ENCODE measurements around the gene MC1R.

MC1R gene

GRCh38 chr16:89906140-89907025 is 12.3 kb upstream of the MC1R start:
- Histone ChIP-seq H3K4me1 (ENCODE audit: control insufficient read depth in 5 of 5, insufficient read depth in 5 of 5, low read length in 5 of 5) (peaks cover 0 to 11% (median 9%) of the 10 kb centered on the region in 5 donors), H3K36me3 (ENCODE audit: control insufficient read depth in 5 of 5, insufficient read depth in 5 of 5, low read length in 5 of 5) (peaks cover 0 to 84% (median 72%) of the 10 kb centered on the region in 5 donors), H3K27ac (ENCODE audit: low read depth, low read length) (no peak overlapping the region)

GRCh38 chr16:89907055-89907814 is 11.4 kb upstream of the MC1R start:
- no peak overlapping the region for H3K27ac ChIP-seq (ENCODE audit: low read depth, low read length)
- H3K4me3 ChIP-seq (ENCODE audit: low read depth in 1 of 5, low read length in 5 of 5) = no peak overlapping the region
- peaks cover 0 to 11% (median 9%) of the 10 kb centered on the region in 5 donors for H3K4me1 ChIP-seq (ENCODE audit: control insufficient read depth in 5 of 5, insufficient read depth in 5 of 5, low read length in 5 of 5)
- H3K9me3 ChIP-seq (ENCODE audit: control insufficient read depth in 5 of 5, low read length in 5 of 5) = no peaks in the 10 kb centered on the region
- H3K27me3 ChIP-seq (ENCODE audit: control insufficient read depth in 5 of 5, insufficient read depth in 4 of 5, low read length in 5 of 5) = no peaks in the 10 kb centered on the region
- H3K36me3 ChIP-seq (ENCODE audit: control insufficient read depth in 5 of 5, insufficient read depth in 5 of 5, low read length in 5 of 5) = peaks cover 0 to 90% (median 73%) of the 10 kb centered on the region in 5 donors
- H3K9ac ChIP-seq (ENCODE audit: low read length in 5 of 5) = no peak overlapping the region

More at GRCh38 chr16:89906140-89907025, 12.3 kb upstream of the MC1R start:
- H3K4me3 ChIP-seq (ENCODE audit: low read depth in 1 of 5, low read length in 5 of 5) = no peak overlapping the region
- no peaks in the 10 kb centered on the region for H3K27me3 ChIP-seq (ENCODE audit: control insufficient read depth in 5 of 5, insufficient read depth in 4 of 5, low read length in 5 of 5)
- no peaks in the 10 kb centered on the region for H3K9me3 ChIP-seq (ENCODE audit: control insufficient read depth in 5 of 5, low read length in 5 of 5)
- H3K9ac ChIP-seq (ENCODE audit: low read length in 5 of 5) = no peak overlapping the region

GRCh38 chr16:89908236-89908635 is 10.4 kb upstream of the MC1R start:
- peaks cover 0 to 11% (median 9%) of the 10 kb centered on the region in 5 donors for H3K4me1 ChIP-seq (ENCODE audit: control insufficient read depth in 5 of 5, insufficient read depth in 5 of 5, low read length in 5 of 5)
- H3K27ac ChIP-seq (ENCODE audit: low read depth, low read length) = no peak overlapping the region
- H3K27me3 ChIP-seq (ENCODE audit: control insufficient read depth in 5 of 5, insufficient read depth in 4 of 5, low read length in 5 of 5) = no peaks in the 10 kb centered on the region
- H3K9me3 ChIP-seq (ENCODE audit: control insufficient read depth in 5 of 5, low read length in 5 of 5) = no peaks in the 10 kb centered on the region
- no peak overlapping the region for H3K9ac ChIP-seq (ENCODE audit: low read length in 5 of 5)
- H3K4me3 ChIP-seq (ENCODE audit: low read depth in 1 of 5, low read length in 5 of 5) = no peak overlapping the region
- H3K36me3 ChIP-seq (ENCODE audit: control insufficient read depth in 5 of 5, insufficient read depth in 5 of 5, low read length in 5 of 5) = peaks cover 0 to 91% (median 70%) of the 10 kb centered on the region in 5 donors

GRCh38 chr16:89909777-89910716 is 8.6 kb upstream of the MC1R start:
- no peak overlapping the region for H3K27ac ChIP-seq (ENCODE audit: low read depth, low read length)
- H3K27me3 ChIP-seq (ENCODE audit: control insufficient read depth in 5 of 5, insufficient read depth in 4 of 5, low read length in 5 of 5) = no peaks in the 10 kb centered on the region
- no peak overlapping the region for H3K4me3 ChIP-seq (ENCODE audit: low read depth in 1 of 5, low read length in 5 of 5)
- peaks cover 0 to 11% (median 9%) of the 10 kb centered on the region in 5 donors for H3K4me1 ChIP-seq (ENCODE audit: control insufficient read depth in 5 of 5, insufficient read depth in 5 of 5, low read length in 5 of 5)
- peaks cover 0 to 77% (median 55%) of the 10 kb centered on the region in 5 donors for H3K36me3 ChIP-seq (ENCODE audit: control insufficient read depth in 5 of 5, insufficient read depth in 5 of 5, low read length in 5 of 5)
- peak overlapping the region in 1 of 5 donors; percentile 23 for H3K9ac ChIP-seq (ENCODE audit: low read length in 5 of 5)
- no peaks in the 10 kb centered on the region for H3K9me3 ChIP-seq (ENCODE audit: control insufficient read depth in 5 of 5, low read length in 5 of 5)

- Histone ChIP-seq H3K4me3 (ENCODE audit: low read depth in 1 of 5, low read length in 5 of 5) (no peak overlapping the region), H3K27me3 (ENCODE audit: control insufficient read depth in 5 of 5, insufficient read depth in 4 of 5, low read length in 5 of 5) (no peaks in the 10 kb centered on the region), H3K27ac (ENCODE audit: low read depth, low read length) (no peak overlapping the region), H3K36me3 (ENCODE audit: control insufficient read depth in 5 of 5, insufficient read depth in 5 of 5, low read length in 5 of 5) (peaks cover 0 to 69% (median 48%) of the 10 kb centered on the region in 5 donors), H3K9ac (ENCODE audit: low read length in 5 of 5) (no peak overlapping the region), H3K9me3 (ENCODE audit: control insufficient read depth in 5 of 5, low read length in 5 of 5) (no peaks in the 10 kb centered on the region), H3K4me1 (ENCODE audit: control insufficient read depth in 5 of 5, insufficient read depth in 5 of 5, low read length in 5 of 5) (peaks cover 0 to 11% (median 9%) of the 10 kb centered on the region in 5 donors)
Observed at GRCh38 chr16:89910717-89911354, 7.8 kb upstream of the MC1R start.

- Histone ChIP-seq H3K4me3 (ENCODE audit: low read depth in 1 of 5, low read length in 5 of 5) (no peak overlapping the region), H3K4me1 (ENCODE audit: control insufficient read depth in 5 of 5, insufficient read depth in 5 of 5, low read length in 5 of 5) (peaks cover 0 to 11% (median 9%) of the 10 kb centered on the region in 5 donors), H3K27ac (ENCODE audit: low read depth, low read length) (no peak overlapping the region), H3K27me3 (ENCODE audit: control insufficient read depth in 5 of 5, insufficient read depth in 4 of 5, low read length in 5 of 5) (no peaks in the 10 kb centered on the region), H3K9ac (ENCODE audit: low read length in 5 of 5) (no peak overlapping the region), H3K36me3 (ENCODE audit: control insufficient read depth in 5 of 5, insufficient read depth in 5 of 5, low read length in 5 of 5) (peaks cover 0 to 64% (median 42%) of the 10 kb centered on the region in 5 donors), H3K9me3 (ENCODE audit: control insufficient read depth in 5 of 5, low read length in 5 of 5) (no peaks in the 10 kb centered on the region)
Observed at GRCh38 chr16:89911375-89911774, 7.3 kb upstream of the MC1R start.

- Histone ChIP-seq H3K4me3 (ENCODE audit: low read depth in 1 of 5, low read length in 5 of 5) (no peak overlapping the region), H3K4me1 (ENCODE audit: control insufficient read depth in 5 of 5, insufficient read depth in 5 of 5, low read length in 5 of 5) (peaks cover 0 to 11% (median 9%) of the 10 kb centered on the region in 5 donors), H3K27ac (ENCODE audit: low read depth, low read length) (no peak overlapping the region), H3K9me3 (ENCODE audit: control insufficient read depth in 5 of 5, low read length in 5 of 5) (no peaks in the 10 kb centered on the region), H3K27me3 (ENCODE audit: control insufficient read depth in 5 of 5, insufficient read depth in 4 of 5, low read length in 5 of 5) (no peaks in the 10 kb centered on the region), H3K36me3 (ENCODE audit: control insufficient read depth in 5 of 5, insufficient read depth in 5 of 5, low read length in 5 of 5) (peaks cover 0 to 56% (median 35%) of the 10 kb centered on the region in 5 donors), H3K9ac (ENCODE audit: low read length in 5 of 5) (no peak overlapping the region)
Observed at GRCh38 chr16:89912143-89912542, 6.5 kb upstream of the MC1R start.

- H3K9me3 ChIP-seq (ENCODE audit: control insufficient read depth in 5 of 5, low read length in 5 of 5) = no peaks in the 10 kb centered on the region
- peaks cover 0 to under 1% (median 0%) of the 10 kb centered on the region in 5 donors for H3K27me3 ChIP-seq (ENCODE audit: control insufficient read depth in 5 of 5, insufficient read depth in 4 of 5, low read length in 5 of 5)
- peaks cover 0 to 55% (median 34%) of the 10 kb centered on the region in 5 donors for H3K36me3 ChIP-seq (ENCODE audit: control insufficient read depth in 5 of 5, insufficient read depth in 5 of 5, low read length in 5 of 5)
- H3K4me3 ChIP-seq (ENCODE audit: low read depth in 1 of 5, low read length in 5 of 5) = no peak overlapping the region
- no peak overlapping the region for H3K9ac ChIP-seq (ENCODE audit: low read length in 5 of 5)
- no peak overlapping the region for H3K27ac ChIP-seq (ENCODE audit: low read depth, low read length)
- peaks cover 0 to 14% (median 12%) of the 10 kb centered on the region in 5 donors for H3K4me1 ChIP-seq (ENCODE audit: control insufficient read depth in 5 of 5, insufficient read depth in 5 of 5, low read length in 5 of 5)
Observed at GRCh38 chr16:89912627-89913026, 6.0 kb upstream of the MC1R start.

Measured in subcutaneous abdominal adipose tissue (tissue), 5 donors.